K562 treated with DMSO at 1 percent for 12 hours (cell line): ENCODE measurements around the gene SOCS1. TPM values are rescaled to one million over a fixed set of nuclear protein-coding genes. Genes with fewer than 3 reads are reported as not detected.

Experiments
- total RNA-seq: library from RNA; unstranded; fragments of 300-600 nt; gene quantifications from 2 replicates; pipeline ENCODE4 v1.2.3, GENCODE V29; 2022; ENCODE audit not compliant: insufficient read depth

The SOCS1 gene
- total RNA-seq, result 75.1 and 107 TPM in 2 replicates

GRCh38 chr16:11255737-11256660, at the start of gene SOCS1:
TSS of gene SOCS1 (minus strand) at chr16:11256204. CDS start at chr16:11255478, 726 bp downstream.

DNA sequence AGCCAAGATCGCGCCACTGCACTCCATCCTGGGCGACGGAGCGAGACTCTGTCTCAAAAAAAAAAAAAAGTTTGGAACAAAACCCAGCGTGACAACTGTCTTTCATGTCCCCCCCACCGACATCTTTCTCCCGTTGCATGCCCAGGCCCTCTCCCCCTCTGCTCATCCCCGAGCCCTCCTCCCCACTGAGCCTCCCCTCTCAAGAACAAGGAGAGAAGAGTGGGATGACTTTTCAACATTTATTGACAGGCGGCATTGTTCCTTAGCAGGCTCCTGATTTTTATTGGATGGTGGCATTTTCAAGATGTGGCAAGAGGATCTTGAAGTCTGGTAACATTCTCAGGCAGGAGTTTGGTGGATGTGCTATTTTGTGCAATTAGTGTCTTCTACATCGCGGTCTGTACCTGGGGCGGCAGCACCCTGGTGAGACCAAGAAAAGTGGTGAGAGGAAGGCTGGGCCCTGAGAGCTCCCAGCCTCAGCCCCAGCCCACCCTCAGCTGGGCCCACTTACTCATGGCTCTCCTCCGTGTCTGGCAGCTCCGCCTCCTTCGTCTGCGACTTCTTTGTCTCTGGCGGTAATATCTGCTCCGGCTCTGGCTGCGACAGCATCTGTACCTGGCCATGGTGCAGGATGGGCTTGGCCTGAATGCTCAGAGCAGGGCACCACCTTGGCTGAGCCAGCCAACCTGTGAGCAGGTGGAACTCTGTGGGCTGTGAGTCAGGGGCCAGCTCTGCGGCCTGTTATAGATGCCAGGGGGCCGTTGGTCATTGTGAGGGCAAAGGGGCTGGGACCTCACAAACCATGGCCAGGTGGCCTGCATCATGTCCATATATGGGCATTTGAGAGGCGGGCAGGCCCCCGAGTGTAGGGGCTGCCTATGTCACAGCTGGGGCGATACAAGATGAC, 24.9 kb upstream of the SOCS1 start, which contains the start of gene PRM1:
Gene PRM1 (minus strand): TSS at position 715 of the 907 bp plus-strand sequence. CDS start 92 bp downstream, at position 623.

DNA sequence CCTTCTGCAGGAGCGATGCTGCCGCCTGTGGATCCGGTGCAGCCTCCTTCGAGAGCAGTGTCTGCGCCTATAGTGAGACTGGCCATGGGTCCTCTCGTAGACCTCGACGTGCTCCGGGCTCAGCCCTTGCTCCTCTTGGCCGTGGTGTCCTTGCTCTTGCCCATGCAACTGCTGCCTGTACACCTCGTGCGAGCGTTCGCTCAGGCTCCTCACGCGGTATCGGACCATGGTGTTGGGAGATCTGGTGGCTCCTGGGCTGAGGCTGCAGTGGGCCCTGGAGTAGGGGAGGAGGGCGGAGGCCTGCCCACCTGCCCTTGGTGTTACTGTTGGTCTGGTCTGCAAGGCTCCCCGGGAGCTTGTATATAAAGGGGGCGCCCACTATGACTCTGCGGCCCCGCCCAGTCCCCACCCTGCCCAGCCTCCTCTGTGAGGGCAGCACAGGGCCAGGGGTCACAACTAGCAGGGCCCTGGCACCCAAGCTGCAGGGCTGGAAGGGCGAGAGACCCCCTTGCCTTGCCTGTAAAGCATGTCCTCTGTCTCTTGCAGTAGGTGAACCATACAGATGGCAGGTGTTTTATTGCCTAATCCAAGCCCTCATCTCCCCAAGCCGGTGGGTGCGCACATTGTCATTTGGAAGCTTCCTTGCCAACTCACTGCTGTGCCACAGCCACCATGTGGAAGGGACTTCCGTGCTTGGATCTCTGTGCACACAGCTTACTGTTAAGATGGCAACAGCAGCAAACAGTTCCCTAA, 20.3 kb upstream of the SOCS1 start, which contains the start of gene PRM2:
Gene PRM2 (minus strand): TSS at position 338 of the 753 bp plus-strand sequence. CDS start 110 bp downstream, at position 228.

DNA sequence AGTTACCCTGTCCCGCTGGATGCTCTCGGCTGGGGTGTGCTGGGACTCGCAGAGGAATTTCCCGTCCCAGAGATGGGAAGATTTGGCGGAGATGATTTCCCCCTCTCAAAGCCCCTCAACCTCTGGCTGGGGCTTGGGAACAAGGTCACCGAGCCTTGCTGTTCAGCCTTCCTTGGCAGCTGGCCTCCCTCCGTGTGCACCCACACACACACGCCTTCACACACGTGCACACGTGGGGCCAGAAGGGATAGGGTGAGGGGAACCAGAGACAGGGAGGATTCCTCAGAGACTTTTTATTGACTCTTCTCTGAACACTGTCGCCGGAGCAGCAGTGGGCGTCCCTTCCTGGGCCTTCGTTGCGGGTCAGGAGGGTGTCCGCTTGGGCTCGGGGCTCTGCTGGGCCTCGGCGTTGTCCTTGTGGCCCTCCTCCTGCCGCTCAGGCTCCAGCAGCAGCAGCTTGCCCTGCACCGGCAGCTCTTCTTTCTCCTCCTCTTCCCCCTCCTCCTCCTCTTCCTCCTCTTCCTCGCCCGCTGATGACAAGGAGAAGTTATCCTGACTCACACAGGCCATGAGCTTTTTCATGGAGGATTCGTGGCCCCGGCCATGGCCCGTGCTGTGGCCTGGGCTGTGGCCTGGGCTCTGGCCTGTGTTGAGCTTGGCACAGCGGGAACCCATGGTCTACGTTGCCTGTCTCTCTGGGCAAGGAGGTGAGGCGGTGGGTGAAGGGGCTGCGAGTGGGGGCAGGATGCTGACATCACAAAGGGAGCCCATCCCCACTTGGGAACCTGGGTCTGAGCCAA, 17.1 kb upstream of the SOCS1 start, which contains the start of gene PRM3:
Gene PRM3 (minus strand): TSS at position 709 of the 800 bp plus-strand sequence. CDS start 34 bp downstream, at position 675.

DNA sequence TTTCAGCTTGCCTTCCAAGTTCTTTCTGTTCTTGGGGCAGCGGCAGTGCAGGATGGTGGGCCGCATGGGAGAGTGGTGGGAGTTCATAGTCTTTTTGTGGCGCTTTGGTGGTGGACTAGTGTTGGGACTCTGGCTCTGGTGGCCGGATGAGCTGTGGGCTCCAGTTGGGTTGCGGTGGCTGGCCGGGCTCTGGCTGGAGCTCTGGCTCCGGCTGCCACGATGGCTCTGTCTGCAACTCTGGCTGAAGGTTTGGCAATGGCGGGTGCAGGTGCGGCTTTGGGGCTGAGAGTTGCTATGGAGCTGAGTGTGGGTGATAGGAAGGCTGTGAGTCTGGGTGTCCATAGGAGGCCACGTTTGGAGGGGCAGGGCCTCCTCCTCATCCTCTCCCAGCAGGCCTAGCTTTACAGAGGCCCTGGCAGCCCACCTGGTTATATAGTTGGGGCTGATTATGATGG, 12.9 kb upstream of the SOCS1 start, which contains the start of gene TNP2:
Gene TNP2 (minus strand): TSS at position 405 of the 455 bp plus-strand sequence. CDS start 63 bp downstream, at position 342.

Other genes starting within 250 kb of the SOCS1 start
- not detected in 2 replicates for gene TNP2, start 13.1 kb upstream of the SOCS1 start, total RNA-seq
- not detected in 2 replicates for gene PRM3, start 17.4 kb upstream of the SOCS1 start, total RNA-seq
- not detected in 2 replicates for gene PRM2, start 20.3 kb upstream of the SOCS1 start, total RNA-seq
- gene PRM1, start 25.1 kb upstream of the SOCS1 start, total RNA-seq, result not detected in 2 replicates
- 68.6 and 88.7 TPM in 2 replicates for gene RMI2, start 89.3 kb upstream of the SOCS1 start, total RNA-seq